DND-41 (cell line): ENCODE data around the gene MDH1.

Experiments
- CTCF ChIP-seq: IDR thresholded peaks from 2 replicates; pipeline ENCODE4 v1.5.1; 2012; ENCODE audit warnings: borderline replicate concordance, low read length, moderate library complexity, mild to moderate bottlenecking; ENCODE audit not compliant: poor library complexity, severe bottlenecking; ENCODE audit errors: extremely low read depth
- EZH2 ChIP-seq: IDR thresholded peaks from 3 replicates; pipeline ENCODE4 v1.6.1; 2012; ENCODE audit warnings: borderline replicate concordance, low read depth, mild to moderate bottlenecking, moderate library complexity, low read length, inconsistent platforms; ENCODE audit not compliant: severe bottlenecking

- TF ChIP-seq CTCF (no peak), EZH2 (no peak)
Observed at GRCh38 chr2:63587814-63588384, 864 bp upstream of the MDH1 start.
